GM21447 (cell line): ENCODE measurements around the gene DUSP9.
"Not testable (repeated sequence)": the region's sequence is repeated elsewhere in the genome, so short reads cannot be mapped to it uniquely, and the experiment has no call there.

Experiments
- ATAC-seq: cut with Tn5 transposase; IDR thresholded peaks from one replicate; pipeline ENCODE4 v1.9.1; 2021; ENCODE audit not compliant: unreplicated experiment

The DUSP9 gene

DNA sequence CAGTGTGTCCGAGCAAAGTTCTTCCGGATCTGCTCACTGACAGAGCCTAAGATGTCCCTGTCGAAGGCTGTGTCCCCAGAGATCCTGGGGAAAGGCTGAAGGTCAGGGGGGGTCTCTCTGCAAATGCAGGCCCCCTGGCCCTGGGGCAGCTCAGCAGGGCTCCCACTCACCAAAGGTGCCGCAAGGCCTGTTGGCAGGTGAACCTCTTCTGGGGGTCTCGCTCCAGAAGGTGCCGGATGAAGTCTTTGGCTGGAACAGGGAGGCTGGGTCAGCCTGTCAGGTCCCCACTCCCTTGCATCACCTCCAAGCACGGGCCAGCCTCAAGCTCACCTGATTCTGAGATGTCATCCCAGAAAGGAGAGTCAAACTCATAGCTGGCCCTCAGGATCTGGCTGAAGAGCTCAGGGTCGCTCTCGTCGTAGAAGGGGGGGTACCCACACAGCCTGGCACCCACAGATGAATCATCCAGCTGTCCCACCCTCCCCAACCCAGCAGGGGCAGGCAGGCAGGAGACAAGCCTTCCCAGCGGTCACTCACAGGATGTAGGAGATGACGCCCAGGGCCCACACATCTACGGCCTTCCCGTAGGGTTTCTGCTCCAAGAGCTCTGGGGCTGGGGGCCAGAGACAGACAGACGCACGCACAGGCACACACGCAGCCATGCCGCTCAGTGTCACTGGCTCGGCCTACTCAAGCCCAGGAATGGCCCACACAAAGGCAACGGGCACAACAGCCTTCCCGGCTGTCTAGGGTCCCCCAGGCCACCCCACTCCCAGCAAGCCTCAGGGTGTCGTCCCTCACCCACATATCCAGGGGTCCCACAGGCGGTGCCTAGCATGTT is 24.0 kb downstream of the DUSP9 start:
- ATAC-seq, result no peak

DNA sequence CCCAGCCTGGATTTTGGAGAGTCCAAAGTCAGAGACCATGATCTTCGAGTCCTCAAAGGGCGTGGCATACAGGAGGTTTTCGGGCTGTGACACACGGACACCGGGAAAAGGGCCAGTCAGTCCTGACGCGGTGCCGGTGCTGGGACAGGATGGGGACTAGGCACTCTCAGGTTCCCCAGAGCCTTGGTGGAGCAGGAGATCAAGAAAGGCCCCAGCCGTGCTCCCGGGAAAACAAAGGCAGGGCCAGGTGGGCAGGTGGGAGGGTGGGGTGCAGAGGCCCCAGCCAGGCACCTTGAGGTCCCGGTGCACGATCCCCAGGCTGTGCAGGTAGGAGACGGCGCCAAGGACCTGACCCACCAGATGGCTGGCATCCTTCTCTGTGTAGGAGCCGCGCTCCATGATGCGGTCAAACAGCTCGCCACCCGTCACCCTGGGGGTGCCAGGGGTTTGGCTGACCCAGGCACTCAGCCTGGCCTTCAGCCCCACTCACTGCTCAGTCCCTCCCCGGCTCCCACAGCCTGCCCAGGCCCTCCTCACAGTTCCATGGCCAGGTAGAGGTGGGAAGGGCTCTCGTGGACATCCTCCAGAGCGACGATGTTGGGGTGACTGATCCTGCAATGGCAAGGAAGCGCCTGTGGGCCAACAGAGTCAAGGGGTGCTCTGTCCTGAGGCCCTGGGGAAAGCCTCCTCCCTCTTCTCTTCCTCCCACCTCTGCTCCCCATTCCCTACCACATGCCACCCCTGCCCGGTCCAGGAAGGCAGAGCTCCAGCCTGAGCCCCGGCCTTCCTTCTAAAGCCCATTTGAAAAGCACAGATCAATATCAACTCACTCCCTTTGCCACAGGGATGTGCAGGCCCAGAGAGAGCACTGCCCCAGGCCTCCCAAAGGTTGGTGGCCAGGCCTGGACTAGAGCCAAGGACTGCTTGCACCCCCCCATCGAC is 24.9 kb downstream of the DUSP9 start:
- ATAC-seq, result no peak

DNA sequence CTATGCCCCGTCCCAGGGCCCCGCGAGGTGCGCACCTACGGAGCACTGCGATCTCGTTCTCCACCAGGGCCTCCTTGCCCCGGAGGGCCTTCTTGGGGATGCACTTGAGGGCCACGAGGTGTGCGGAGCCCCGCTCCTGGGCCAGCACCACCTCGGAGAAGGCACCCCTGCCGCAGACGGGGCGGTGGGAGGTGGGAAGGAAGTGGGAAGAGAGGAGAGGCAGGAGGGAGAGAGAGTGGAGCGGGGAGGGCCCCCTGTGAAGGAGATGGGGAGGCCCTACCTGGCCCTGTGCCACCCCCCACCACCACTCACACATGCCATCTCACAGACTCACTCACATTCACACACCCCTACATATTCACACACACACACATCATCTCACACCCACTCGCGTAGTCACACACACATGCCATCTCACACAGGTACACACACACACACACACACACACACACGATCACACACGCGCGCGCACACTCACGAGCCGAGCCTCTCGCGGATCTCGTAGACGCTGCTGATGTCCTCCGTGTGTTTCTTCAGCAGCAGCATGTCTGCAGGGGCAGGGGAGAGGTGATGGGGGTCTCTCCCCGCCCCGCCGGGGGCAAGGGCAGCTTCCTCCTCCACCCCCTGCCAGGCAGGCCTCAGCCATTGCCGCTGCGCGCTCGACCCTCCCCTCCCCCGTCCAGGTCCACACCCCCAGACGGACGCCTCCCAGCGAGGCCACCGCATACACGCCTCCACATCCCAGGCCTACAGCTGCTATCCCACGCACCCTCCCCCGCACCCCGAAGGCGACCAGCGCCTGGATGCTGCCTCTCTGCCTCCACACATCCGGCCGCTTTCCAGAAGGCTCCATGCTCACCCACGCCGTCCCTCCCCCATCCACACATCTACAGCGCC is 25.8 kb downstream of the DUSP9 start:
- no peak for ATAC-seq

DNA sequence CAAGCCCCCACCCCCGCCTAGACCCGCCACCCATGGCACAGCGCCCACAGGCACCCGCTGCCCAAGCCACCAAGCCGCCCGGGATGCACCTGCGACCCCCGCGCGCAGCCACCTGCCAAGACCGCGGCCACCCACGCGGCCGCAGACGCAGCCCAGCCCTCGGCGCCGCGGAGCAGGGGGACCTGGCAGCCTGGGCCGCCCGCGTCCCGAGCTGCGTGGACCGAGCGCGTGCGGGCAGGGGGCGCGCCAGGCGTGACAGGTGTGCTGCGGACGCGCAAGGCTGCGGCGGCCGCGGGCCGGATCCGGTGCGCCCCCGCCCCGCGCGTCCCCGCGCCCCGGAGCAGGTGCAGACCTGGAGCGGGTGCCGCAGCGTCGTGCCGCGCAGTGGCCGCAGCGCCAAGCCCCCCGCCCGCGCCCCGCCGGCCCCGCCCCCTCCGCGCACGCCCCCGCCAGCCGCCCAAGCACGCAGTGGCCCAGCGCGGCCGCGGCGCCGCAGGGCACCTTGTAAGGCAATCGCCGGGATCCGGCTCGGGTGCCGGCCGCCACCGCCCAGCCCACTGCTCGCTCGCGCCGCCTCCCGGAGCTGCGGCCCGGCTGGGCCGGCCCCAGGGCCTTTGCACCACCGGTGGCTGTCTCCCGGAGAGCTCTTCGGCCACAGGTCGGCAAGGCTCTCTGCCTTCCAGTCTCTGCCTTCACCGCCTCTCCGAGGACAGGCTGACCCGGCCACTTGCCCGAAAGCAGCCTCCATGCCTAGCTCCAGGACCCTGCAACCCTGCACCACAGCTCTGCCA is 26.6 kb downstream of the DUSP9 start, which contains the start of gene PNCK:
Gene PNCK, minus strand, starts transcription at position 386 of the 791 bp plus-strand sequence. CDS start 737 bp downstream, outside the sequence.
- ATAC-seq, result no peak

DNA sequence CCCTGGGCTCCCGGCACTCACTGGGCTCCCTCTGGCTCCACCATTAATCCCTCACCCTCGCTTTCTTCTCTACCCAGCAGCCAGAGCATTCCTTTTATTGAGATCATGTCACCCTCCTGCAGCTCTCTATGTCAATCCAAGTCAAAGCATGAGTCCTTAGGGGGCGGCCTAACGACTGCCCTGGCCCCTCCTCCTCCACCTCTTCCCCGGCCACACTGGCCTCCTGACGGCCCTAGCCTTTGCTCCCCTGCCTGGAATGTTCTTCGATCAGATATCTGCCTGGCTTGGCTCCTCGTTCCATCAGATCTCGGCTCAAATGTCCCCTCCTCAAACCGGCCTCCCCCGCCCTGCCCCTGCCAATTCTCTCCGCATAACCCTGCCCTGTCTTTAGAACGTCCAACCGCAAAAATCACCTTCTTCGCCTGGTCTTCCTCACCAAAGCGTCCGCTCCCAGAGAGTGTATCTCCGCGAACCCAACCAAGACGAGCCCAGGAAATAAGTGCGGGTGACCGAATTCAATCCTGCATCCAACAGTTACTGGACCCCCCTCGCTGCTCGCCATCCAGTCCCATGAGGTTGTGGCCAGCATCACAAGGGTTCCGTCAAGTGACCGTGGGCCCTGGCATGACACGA is 27.3 kb downstream of the DUSP9 start:
- no peak for ATAC-seq

DNA sequence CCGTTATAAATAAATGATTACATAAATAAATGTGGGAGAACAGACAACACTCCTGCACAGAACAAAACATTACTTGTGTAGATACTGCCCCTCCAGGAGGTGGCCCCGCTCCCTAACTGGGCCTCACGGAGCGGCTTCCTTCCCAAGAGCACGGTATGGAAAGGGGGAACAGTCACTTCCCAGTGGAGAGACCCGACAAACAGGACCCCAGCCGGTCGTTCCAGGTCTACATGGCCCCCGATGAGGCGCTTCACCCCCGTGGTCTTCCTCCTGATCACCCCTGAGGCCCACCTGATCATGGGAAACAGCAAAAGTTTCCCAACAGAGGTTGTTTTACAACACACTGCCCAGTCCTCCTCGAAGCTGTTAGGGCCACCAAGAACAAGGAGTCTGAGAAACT is 34.2 kb downstream of the DUSP9 start:
- no peak for ATAC-seq

DNA sequence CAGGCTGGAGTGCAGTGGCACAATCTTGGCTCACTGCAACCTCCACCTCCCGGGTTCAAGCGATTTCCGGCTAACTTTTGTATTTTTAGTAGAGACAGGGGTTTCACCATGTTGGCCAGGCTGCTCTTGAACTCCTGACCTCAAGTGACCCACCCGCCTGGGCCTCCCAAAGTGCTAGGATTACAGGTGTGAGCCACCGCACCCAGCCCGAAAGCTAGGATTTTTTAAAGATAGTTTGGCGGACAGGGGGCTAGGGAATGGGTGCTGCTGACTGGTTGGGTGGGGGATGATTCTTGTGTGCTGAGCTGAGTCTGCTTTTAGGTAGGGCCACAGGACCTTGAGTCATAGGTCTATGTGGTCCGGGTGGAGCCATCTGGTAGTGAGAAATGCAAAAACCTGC is 36.5 kb downstream of the DUSP9 start:
- ATAC-seq, result not testable (repeated sequence)

DNA sequence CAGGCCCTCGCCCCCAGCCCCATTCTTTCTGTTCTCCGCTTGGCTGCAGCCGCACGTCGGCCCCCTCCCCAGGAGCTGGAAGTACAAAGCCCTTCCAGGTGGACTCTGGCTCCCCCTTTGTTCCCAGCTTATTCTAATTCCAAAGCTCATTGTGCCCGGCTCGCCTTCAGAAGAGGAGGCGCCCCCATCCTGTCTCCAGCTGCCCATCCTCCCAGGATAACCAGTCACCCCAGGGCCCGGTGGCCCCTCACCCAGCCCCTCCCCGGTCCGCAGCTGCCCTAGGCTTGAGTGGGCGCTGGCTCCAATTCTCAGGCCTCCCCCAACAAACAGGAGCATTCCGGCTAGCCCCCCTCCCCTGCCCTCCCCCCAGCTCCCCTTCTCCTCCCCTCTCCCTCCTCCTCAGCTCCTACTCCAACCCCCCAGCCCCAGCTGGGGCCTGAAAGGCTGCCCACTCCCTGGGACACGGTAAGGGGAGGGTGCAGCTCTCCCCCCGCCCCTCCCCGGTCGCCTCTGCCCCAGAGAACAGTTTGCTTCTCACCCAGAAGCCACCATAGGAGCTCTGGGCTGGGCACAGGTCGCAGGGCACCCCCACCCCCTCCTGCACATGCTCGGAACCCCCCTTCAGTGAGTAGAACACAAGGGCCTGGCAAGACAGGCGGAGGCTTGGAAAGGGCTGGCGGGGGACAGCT is 37.6 kb downstream of the DUSP9 start:
- ATAC-seq, result no peak

DNA sequence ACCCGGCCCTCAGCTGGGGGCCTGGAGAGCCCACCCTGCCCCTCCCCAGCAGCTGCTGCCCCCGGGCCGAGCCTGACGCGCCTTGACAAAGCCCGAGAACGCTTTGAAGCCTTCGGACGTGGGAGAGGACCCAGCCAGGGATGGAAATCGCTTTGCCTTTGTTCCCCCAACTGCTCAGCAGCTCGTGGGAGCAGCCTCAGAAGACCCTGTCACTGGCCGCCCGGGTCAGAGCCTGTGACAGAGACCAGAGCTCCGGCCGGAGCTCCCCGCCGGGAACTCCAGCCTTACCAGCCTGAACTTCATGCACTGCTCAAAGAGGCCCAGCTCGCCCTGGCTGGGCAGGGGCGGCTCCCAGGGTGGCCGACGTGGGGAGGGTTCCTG is 38.1 kb downstream of the DUSP9 start:
- ATAC-seq, result no peak

DNA sequence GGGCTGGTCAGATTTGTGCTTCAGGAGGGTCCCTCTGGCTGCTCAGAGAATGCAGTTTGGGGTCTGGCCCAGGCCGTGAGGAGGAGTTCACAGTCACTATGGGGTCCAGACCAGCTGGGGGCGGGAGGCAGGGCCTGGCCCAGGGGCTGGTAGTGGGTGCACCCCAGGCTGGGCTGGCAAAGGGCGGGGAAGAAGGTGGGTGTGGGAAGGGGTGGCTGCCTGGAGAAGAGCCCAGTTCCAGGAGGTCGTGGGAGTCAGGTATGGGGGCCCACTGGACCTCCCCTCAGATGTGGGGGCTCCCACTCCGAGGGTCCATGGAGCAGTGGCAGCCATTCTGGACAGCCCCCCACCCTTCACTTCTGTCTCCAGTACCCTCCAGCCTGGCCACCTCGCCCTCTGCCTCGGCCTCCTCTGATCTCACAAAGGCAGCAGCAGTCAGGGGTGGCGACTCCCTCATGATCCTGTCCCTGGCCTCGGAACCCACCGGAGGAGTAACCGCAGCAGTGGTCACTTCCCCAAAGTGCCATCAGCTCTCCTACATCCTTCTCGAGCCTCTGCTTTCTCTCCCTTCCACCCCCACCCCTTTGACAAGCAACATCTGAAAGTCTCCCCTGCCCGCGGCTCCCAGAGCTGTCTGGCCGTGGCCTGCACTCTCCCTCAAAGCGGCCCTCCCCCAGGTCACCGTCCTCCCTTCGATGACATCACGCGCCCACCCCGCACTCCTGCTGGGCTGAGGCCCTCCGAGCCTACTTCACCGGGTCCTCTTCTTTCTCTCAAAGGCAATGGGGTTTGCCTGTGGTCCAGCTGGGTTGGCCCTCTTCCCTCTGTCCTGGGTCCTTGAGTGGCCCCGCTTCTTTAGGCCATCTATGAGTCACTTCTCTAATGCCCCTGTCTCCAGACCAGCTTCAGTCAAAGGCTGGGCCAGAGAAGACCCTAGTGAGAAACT is 39.0 kb downstream of the DUSP9 start:
- ATAC-seq, result no peak

DNA sequence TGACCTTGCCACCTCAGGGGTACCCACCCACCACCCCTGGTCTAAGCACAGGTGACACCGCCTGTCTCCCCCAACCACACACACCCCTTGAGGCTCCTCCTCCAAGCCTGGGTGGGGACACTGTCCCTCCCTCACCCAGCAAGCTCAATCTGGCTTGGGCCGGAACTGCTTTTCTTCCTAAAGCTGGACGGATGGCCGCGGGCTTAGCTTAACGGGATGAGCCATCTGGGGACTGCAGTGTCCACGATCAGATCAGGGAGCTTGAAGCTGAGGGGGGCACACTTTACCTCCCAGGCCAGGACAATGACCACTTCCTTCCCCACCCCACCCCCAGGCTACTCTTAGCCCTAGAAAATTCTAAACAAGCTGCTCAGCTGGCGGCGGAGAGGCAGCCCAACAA is 39.7 kb downstream of the DUSP9 start:
- no peak for ATAC-seq

DNA sequence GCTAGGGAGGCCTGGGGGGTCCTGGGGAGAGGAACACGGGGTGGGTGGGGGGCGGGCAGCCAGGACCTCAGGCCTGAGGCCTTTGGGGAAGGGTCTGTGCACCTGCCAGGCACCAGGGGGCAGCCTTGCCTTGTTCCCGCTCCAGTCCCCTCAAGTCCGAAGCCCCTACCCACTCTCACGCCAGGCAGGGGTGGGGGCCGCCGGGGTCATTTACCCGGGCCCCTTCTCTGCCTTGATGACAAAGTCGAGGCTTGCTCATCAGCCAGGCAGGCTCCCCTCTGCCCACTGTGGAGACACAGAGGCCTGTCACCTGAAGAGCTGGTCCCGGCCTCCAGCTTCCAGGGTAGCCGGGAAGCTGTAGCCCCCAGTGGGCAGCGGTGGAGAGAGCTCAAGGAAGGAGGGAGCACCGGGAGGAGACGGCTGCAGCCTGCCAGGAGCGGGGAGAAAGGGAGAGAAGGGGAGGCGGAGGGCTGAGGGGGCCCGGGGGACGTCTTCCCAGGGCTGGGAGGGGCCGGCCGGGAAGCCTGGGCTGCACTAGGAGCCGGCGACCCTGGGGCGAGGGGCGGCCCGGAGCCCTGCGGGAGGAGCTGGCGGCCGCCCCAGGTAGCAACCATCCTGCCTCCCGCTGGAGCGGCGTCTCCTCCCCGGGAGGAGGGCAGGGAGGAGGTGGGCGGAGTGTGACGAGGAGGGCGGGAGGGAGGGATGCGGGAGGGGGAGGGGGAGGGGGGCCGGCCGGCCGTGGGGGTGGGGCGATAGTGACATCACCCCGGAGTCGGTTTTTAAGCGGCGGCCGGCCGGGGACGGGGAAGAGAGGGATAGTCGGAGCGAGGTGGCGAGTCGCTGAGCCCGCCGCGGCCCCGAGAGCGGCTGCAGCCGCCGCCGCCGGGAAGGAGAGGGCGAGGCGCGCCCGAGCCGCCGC is 40.4 kb downstream of the DUSP9 start, which contains the start of gene SLC6A8:
Gene SLC6A8, plus strand, starts transcription at position 806 of the 919 bp plus-strand sequence. CDS start 649 bp downstream, outside the sequence.
- ATAC-seq, result no peak

DNA sequence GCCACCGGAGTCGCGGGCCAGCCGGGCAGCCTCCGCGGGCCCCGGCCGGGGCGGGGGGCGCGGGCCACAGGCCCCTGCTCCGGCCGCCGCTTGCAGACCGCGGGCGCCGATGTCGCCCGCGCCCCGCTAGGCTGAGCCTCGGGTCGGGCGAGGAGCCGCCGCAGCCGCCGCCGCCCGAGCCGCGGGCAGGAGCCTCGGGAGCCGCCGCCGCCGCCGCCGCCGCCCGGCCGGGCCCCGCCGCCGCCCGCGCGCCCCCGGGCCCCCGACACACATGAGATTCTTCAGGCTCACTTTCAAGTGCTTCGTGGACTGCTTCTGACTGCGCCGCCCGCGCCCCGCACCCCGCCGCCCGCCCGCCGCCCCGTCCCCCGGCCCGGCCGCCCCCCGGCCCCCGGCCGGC is 41.1 kb downstream of the DUSP9 start:
- no peak for ATAC-seq

DNA sequence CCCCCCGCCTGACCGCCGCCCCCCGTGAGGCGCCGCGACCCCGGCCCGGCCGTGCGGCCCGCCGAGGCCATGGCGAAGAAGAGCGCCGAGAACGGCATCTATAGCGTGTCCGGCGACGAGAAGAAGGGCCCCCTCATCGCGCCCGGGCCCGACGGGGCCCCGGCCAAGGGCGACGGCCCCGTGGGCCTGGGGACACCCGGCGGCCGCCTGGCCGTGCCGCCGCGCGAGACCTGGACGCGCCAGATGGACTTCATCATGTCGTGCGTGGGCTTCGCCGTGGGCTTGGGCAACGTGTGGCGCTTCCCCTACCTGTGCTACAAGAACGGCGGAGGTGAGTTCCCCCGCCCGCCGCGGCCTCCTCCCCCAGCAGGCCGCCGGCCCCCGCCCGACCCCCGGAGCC is 41.5 kb downstream of the DUSP9 start:
- ATAC-seq, result no peak

DNA sequence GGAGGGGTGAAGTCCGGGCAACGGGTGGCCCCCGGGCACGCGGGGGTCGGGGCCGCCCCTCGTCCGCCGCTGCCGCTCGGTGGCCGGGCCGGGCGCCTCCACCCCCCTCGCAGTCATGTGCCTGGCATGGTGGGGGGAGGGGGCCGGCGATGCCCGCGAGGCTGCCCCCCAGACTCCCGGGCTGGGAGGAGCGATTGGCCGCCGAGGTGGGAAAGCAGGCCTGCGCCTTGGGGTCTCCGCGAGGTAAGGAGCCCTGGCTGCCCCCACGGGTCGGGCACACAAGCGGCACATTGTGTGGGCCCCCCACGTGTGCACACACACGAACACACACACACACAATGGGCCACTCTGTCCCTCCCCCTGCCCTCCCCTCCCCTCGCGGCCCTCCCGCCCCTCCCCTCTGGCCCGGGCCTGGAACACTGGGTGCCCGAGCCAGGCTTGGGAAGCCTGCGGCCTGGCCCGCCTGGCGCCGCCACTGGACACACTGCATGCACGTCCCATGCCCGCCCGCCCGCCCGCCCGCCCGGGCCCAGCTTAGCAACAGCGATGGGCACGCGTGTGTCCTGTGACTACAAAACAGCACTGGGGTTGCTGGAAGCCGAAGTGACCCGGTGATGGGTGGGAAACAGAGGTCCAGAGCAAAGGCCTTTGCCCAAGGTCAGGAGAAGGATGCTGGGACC is 42.0 kb downstream of the DUSP9 start:
- no peak for ATAC-seq
